ENCODE results near the gene NKAPL.

NKAPL gene

GRCh38 chr6:28258877-28259777, at the start of gene NKAPL:
NKAPL (plus strand) TSS chr6:28259297; CDS start chr6:28259372, 75 bp downstream.
- no peak for FAIRE-seq

DNA sequence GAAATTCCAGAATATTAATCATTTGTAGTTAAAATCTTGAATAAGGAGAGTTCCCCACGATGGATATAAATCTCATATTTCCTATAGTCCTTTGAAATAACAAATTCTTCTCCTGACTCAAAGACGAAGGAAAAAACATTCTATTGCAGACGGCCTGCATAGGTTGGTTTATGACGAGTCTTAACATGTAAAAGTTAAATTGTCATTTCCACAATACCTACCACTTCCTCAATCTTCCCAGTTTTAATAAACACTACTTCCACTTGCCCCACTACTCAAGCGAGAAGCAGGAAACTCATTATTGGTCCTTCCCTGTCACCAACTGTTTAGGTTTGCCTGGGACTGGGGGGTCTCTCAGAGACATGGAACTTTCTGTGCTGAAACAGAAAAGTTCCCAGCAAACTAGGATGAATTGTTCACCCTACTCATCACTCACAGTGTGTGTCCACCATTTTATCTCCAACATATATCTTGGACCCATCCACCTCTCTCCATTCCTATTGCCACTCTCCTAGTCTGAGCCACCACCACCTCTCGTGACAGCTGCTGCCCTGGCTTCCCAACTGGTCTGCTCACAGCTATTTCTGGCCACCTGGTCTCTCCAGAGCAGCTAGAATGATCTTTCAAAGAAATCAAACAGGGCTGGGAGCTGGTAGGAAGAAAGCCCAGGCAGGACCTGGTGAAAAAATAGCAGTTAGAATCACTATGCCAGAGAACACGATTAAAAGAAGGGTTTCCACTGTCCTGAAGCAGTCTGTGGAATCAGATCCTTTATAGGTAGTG, 49.2 kb upstream of the NKAPL start:
- no peak for FAIRE-seq

DNA sequence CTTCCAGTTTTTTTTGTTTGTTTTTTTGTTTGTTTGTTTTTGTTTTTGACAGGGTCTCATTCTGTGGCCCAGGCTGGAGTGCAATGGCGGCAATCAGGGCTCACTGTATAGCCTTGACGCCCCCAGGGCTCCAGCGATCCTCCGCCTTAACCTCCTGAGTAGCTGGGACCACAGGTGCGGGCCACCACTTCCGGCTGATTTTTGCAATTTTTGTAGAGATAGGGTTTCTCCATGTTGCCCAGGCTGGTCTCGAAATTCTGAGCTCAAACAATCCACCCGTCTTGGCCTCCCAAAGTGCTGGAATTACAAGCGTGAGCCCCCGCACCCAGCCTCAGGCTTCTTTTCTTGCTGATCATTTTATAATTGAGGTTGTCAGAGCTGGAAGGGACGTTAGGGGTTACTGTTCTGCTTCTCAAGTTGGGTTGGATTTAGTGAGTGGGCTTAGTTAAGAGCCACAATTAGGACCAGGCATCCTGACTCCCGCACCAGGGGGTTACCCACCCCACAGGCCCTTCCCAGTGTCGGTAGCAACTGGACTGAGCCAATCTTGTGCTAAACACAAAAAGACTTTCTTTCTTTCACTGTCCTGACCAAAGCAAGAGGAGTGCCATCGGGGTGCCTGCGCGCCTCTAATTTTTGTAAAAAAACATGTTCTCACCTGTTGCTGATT, 47.1 kb upstream of the NKAPL start:
- FAIRE-seq = no peak

GRCh38 chr6:28212510-28213212, 46.4 kb upstream of the NKAPL start:
- FAIRE-seq = no peak

GRCh38 chr6:28213213-28213523, 45.9 kb upstream of the NKAPL start:
- no peak for FAIRE-seq

- FAIRE-seq = no peak
Measured at GRCh38 chr6:28215425-28215824, 43.7 kb upstream of the NKAPL start.

DNA sequence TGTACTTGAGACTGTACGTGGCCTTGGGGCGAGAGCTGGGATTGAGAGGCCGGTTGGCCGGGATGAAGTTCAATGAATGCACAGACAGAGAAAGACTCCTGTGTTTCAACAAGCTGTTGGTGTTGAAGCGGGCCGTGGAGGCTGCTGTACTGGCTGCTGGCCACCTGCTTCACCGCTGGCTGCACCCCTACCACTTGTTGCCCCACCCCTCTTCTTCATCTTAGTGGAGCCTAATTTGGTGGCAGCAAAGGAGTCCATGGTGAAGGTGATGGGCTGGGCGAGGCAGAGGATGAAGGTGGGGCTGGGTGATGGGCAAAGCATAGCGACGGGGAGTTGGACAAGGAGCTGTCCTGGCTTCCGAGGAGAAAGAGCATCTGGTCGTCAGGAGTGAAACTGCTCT, 41.2 kb upstream of the NKAPL start:
- FAIRE-seq = no peak

- FAIRE-seq = no peak
Measured at GRCh38 chr6:28218312-28219248, 40.5 kb upstream of the NKAPL start.

DNA sequence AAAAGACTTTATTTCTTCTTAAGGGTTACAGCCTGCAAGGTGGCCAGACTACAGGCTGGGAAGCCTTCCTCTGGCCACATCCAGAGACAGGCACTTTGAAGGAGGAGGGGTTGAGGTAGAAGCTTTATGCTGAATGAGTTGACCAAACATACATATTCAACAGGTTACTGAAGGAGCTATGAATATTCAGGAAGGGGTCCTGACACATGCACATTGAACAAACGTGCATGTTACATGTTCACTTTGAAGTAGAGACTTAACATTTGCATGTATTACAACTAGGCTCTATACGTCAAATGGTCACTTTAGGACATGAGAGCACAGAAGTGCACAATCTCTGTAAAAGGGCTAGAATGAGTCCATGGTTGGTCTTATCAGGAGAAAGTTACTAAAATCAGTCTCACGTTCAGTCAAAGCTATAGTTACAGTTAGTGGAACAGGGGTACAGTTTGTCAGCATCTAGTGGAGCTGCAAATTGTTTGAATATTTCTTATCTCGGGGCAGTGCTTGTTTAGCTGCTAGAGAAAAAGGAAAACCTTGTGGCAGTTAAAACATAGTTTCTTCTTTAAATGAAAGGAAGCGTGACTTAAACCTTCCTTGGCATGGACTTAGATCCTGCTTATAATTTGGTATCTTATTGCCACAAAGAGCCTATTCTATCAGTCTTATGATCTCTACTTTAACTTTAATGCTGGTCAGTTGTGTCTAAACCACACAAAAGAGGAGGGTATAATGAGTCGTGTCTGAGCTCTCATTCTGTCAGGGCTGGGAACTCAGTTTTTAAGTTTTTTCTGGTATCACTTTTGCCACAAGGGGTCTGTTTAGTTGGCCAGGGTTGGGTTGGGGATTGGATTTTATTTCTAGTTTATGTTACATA, 38.6 kb upstream of the NKAPL start:
- no peak for FAIRE-seq

GRCh38 chr6:28224131-28225055, 34.7 kb upstream of the NKAPL start:
- FAIRE-seq = no peak

DNA sequence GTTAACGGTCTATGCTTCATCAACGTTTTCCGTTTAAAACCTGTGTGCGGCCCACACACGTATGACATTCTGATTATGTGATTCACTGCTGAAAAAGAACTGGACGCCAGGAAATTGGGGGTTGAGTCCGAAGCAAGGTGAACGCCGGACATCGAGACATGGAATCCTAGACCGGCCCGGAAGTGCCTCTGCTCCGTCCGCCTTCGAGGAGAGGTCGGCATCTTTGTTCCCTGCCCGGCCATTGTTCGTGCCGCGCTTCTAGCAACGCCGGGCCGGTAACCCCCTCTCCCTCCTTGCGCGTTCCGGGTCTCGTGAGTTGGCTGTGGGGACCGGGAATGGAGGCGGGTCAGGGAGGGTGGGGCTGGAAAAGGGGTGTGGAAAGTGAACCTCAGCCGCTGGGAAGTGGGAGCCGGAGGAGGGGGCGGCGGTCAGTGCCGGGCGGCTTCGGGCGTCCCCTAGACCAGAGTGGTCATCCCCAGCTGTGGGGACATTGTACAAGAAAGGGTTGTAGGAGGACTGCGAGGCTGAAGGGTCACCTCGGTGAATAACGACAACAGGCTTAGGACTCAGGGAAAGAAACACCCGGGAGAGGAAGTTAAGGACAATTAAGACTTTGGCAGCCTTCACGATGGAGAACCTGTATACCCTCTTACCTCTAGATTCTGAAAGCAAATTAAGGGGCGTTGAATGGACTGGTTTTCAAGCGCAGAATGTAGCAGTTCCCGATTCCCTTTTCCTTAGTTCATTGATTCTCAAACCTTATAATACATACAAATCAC, 33.9 kb upstream of the NKAPL start, which contains the start of gene ZSCAN9:
TSS of gene ZSCAN9 (plus strand) at position 220 of the 779 bp plus-strand sequence. CDS start 1,810 bp downstream, outside the sequence.
- FAIRE-seq = no peak

DNA sequence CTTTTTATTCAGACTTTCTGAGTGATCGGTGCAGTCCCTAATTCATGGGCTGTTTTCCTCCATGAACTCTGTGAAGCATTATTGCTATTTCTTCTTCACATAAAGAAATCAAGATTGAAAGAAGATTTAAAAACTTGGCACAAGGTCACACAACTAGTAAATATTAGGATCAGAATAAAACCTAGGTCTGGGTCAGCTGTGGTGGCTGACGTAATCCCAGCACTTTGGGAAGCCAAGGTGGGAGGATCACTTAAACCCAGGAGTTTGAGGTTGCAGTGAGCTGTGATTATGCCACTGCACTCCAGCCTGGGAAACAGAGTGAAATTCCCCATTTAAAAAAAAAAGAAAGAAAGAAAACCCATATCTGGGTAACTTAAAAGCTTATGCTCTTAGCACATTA, 32.6 kb upstream of the NKAPL start:
- no peak for FAIRE-seq

DNA sequence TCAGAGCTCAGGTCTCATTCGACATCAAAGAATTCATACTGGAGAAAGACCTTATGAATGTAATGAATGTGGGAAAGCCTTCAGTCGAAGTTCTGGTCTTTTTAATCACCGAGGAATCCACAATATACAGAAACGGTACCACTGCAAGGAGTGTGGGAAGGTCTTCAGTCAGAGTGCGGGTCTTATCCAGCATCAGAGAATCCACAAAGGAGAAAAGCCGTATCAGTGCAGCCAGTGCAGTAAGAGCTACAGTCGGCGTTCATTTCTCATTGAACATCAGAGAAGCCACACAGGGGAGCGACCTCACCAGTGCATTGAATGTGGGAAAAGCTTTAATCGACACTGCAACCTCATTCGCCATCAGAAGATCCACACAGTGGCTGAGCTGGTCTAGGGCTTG, 26.3 kb upstream of the NKAPL start:
- no peak for FAIRE-seq

GRCh38 chr6:28235912-28236452, 23.1 kb upstream of the NKAPL start:
- no peak for FAIRE-seq

- FAIRE-seq = no peak
Measured at GRCh38 chr6:28239636-28240035, 19.5 kb upstream of the NKAPL start.

GRCh38 chr6:28240471-28240870, 18.6 kb upstream of the NKAPL start:
- FAIRE-seq = no peak

GRCh38 chr6:28243946-28244345, 15.2 kb upstream of the NKAPL start:
- FAIRE-seq = no peak

GRCh38 chr6:28245206-28245941, 13.7 kb upstream of the NKAPL start:
- no peak for FAIRE-seq

Measured in TTC549 (cell line).